GM19328 (cell line): ENCODE data around the gene RTN1.

Source experiments
- ATAC-seq: cut with Tn5 transposase; IDR thresholded peaks from one replicate; pipeline ENCODE4 v1.9.1; 2021; ENCODE audit warnings: mild to moderate bottlenecking, moderate library complexity; ENCODE audit not compliant: unreplicated experiment

Gene RTN1

GRCh38 chr14:59633486-59633885, 237.1 kb downstream of the RTN1 start:
- no peak for ATAC-seq

GRCh38 chr14:59632381-59632780, 238.2 kb downstream of the RTN1 start:
- ATAC-seq: no peak

GRCh38 chr14:59631237-59631636, 239.3 kb downstream of the RTN1 start:
- ATAC-seq: no peak

- ATAC-seq: no peak
Observed at GRCh38 chr14:59630288-59630963, 240.2 kb downstream of the RTN1 start.

GRCh38 chr14:59629444-59630287, 240.9 kb downstream of the RTN1 start:
- ATAC-seq: no peak

- ATAC-seq: no peak
Observed at GRCh38 chr14:59627011-59627520, 243.5 kb downstream of the RTN1 start.

- no peak for ATAC-seq
Observed at GRCh38 chr14:59622631-59623030, 247.9 kb downstream of the RTN1 start.

GRCh38 chr14:59619061-59619460, 251.5 kb downstream of the RTN1 start:
- ATAC-seq: no peak

GRCh38 chr14:59601056-59601455, 269.5 kb downstream of the RTN1 start:
- no peak for ATAC-seq

- ATAC-seq: no peak
Observed at GRCh38 chr14:59600211-59600945, 270.2 kb downstream of the RTN1 start.

GRCh38 chr14:59595071-59595470, 275.5 kb downstream of the RTN1 start:
- no peak for ATAC-seq

GRCh38 chr14:59591641-59592370, 278.8 kb downstream of the RTN1 start:
- ATAC-seq: no peak

- ATAC-seq: no peak
Observed at GRCh38 chr14:59588101-59588500, 282.5 kb downstream of the RTN1 start.

- ATAC-seq: no peak
Observed at GRCh38 chr14:59585891-59586554, 284.6 kb downstream of the RTN1 start.

GRCh38 chr14:59583755-59584154, 286.8 kb downstream of the RTN1 start:
- no peak for ATAC-seq

- no peak for ATAC-seq
Observed at GRCh38 chr14:59582845-59583509, 287.6 kb downstream of the RTN1 start.

- no peak for ATAC-seq
Observed at GRCh38 chr14:59582161-59582560, 288.4 kb downstream of the RTN1 start.

- no peak for ATAC-seq
Observed at GRCh38 chr14:59580911-59581310, 289.7 kb downstream of the RTN1 start.
